Peyer's patch (tissue), 4 donors: Measurements from ENCODE around the gene FNBP1.

Source experiments
- CTCF ChIP-seq, 6 experiments: fragments of 450-650 bp in 4 of 6; fragments of 200-600 bp in 2 of 6; sonication (generic) in 1 of 6; IDR thresholded peaks; one replicate each; pipeline ENCODE4 v1.5.1; 2017 to 2019; ENCODE audit warnings: antibody characterized with exemption in 6 of 6, mild to moderate bottlenecking in 3 of 6, moderate library complexity in 1 of 6
- POLR2A ChIP-seq, 2 donors: fragments of 450-650 bp; IDR thresholded peaks; one replicate each; pipeline ENCODE4 v1.5.1; 2017; ENCODE audit warnings: antibody characterized with exemption in 2 of 2, mild to moderate bottlenecking in 2 of 2, moderate library complexity in 2 of 2

- TF ChIP-seq CTCF (IDR thresholded peaks at IDR 0.05) (no peak), POLR2A (IDR thresholded peaks at IDR 0.05) (no peak)
Observed at GRCh38 chr9:129919841-129920240, 123.1 kb downstream of the FNBP1 start.
